H1 (cell line): ENCODE measurements around the gene FARS2. TPM values are rescaled to one million over a fixed set of nuclear protein-coding genes. Genes with fewer than 3 reads are reported as not detected.

Experiments used
- CTCF ChIA-PET: fragments of 300-600 bp; sonication (Branson Sonifier 250); formaldehyde crosslinking; loops from one replicate; lab custom pipeline; 2021; ENCODE audit not compliant: partially characterized antibody; lab: Charles Lee
- POLR2A ChIA-PET: fragments of 300-600 bp; sonication (Branson Sonifier 250); formaldehyde crosslinking; loops from one replicate; lab custom pipeline; 2021; ENCODE audit warnings: inconsistent platforms; ENCODE audit not compliant: partially characterized antibody; lab: Charles Lee
- DNase-seq, 2 experiments: peaks; one replicate each; pipeline versions ENCODE4 v3.0.0 to v3.0.0-alpha.2; 2010 to 2022; ENCODE audit warnings: low spot score in 2 of 2, low read depth in 1 of 2, mixed read lengths in 1 of 2
- FAIRE-seq: peaks from 2 replicates; lab custom pipeline; 2011; peaks lifted over from hg19 to GRCh38; lab: Jason Lieb, UNC
- H2AFZ ChIP-seq: 2 replicates; pipeline ENCODE4 v1.8.1; 2012; ENCODE audit warnings: low read length, inconsistent platforms
- H2AK5ac ChIP-seq: 2 replicates; pipeline ENCODE4 v1.6.1; 2013; ENCODE audit warnings: low read depth, low read length
- H2BK120ac ChIP-seq: replicated peaks from 2 replicates; pipeline ENCODE3; 2013; ENCODE audit warnings: low read depth, low read length, inconsistent platforms
- H2BK12ac ChIP-seq: 2 replicates; pipeline ENCODE4 v1.6.1; 2013; ENCODE audit warnings: low read depth, low read length
- H2BK15ac ChIP-seq: 2 replicates; pipeline ENCODE4 v1.6.1; 2013; ENCODE audit warnings: low read length
- H2BK20ac ChIP-seq: 2 replicates; pipeline ENCODE4 v1.6.1; 2013; ENCODE audit warnings: low read length
- H2BK5ac ChIP-seq: 2 replicates; pipeline ENCODE4 v1.6.1; 2013; ENCODE audit warnings: low read depth, low read length
- H3K14ac ChIP-seq: 2 replicates; pipeline ENCODE4 v1.6.1; 2013; ENCODE audit warnings: inconsistent platforms; ENCODE audit not compliant: insufficient read length
- H3K18ac ChIP-seq: 2 replicates; pipeline ENCODE4 v1.6.1; 2013; ENCODE audit warnings: low read length; ENCODE audit errors: extremely low read depth
- H3K23ac ChIP-seq: 2 replicates; pipeline ENCODE4 v1.6.1; 2013; ENCODE audit warnings: inconsistent platforms; ENCODE audit not compliant: insufficient read length
- H3K23me2 ChIP-seq: 2 replicates; pipeline ENCODE4 v1.6.1; 2013; ENCODE audit warnings: low read depth, low read length
- H3K27ac ChIP-seq: 2 replicates; pipeline ENCODE4 v1.6.1; 2011; ENCODE audit warnings: low read depth, low read length, inconsistent platforms
- H3K27me3 ChIP-seq, 4 experiments: replicated peaks in 1 of 4; 1 replicate in 1 of 4; 2 replicates in 3 of 4; pipeline versions ENCODE4 v1.6.1 to v1.8.1; 2011 to 2013; ENCODE audit warnings: low read length in 3 of 4, mild to moderate bottlenecking in 3 of 4, inconsistent platforms in 2 of 4, mixed read lengths in 2 of 4, moderate library complexity in 1 of 4; ENCODE audit not compliant: control insufficient read depth in 3 of 4, insufficient read depth in 3 of 4; ENCODE audit errors: extremely low read depth in 1 of 4
- H3K36me3 ChIP-seq, 4 experiments: 2 replicates each; pipeline versions ENCODE4 v1.6.1 to v1.8.1; 2011 to 2013; ENCODE audit warnings: mild to moderate bottlenecking in 4 of 4, low read length in 3 of 4, moderate library complexity in 2 of 4, control low read depth in 1 of 4, inconsistent platforms in 1 of 4; ENCODE audit not compliant: insufficient read depth in 4 of 4, control insufficient read depth in 2 of 4
- H3K4ac ChIP-seq: replicated peaks from 2 replicates; pipeline ENCODE3; 2013; ENCODE audit warnings: low read length, low read depth, mixed read lengths, inconsistent platforms; ENCODE audit not compliant: insufficient read length
- H3K4me1 ChIP-seq, 4 experiments: replicated peaks in 1 of 4; 1 replicate in 1 of 4; 2 replicates in 3 of 4; pipeline versions ENCODE4 v1.6.1 to v1.8.1; 2011 to 2013; ENCODE audit warnings: low read length in 3 of 4, inconsistent platforms in 2 of 4, mixed read lengths in 1 of 4; ENCODE audit not compliant: insufficient read depth in 4 of 4, control insufficient read depth in 3 of 4
- H3K4me2 ChIP-seq, 2 experiments: 2 replicates each; pipeline versions ENCODE4 v1.6.1 to v1.8.1; 2011 to 2013; ENCODE audit warnings: low read depth in 2 of 2, low read length in 2 of 2, control low read depth in 1 of 2, inconsistent platforms in 1 of 2, mild to moderate bottlenecking in 1 of 2; ENCODE audit not compliant: insufficient read depth in 1 of 2
- H3K4me3 ChIP-seq, 4 experiments: fragments of 200-600, 300-600 bp in 1 of 4; sonication (generic), shearing (Covaris generic), sonication (Bioruptor Twin) in 1 of 4; 2 replicates each; pipeline versions ENCODE4 v1.5.1 to v1.8.1; 2011 to 2016; ENCODE audit warnings: low read length in 4 of 4, low read depth in 3 of 4, control low read depth in 2 of 4, inconsistent platforms in 2 of 4, mild to moderate bottlenecking in 2 of 4, mixed read lengths in 1 of 4, moderate library complexity in 1 of 4; ENCODE audit not compliant: insufficient read depth in 2 of 4; ENCODE audit errors: extremely low read depth in 1 of 4
- H3K56ac ChIP-seq: replicated peaks from 2 replicates; pipeline ENCODE3; 2013; ENCODE audit warnings: low read depth, mild to moderate bottlenecking, mixed read lengths, low read length, inconsistent platforms; ENCODE audit not compliant: insufficient read length
- H3K79me1 ChIP-seq: 2 replicates; pipeline ENCODE4 v1.6.1; 2013; ENCODE audit warnings: low read depth, low read length, control low read depth
- H3K79me2 ChIP-seq, 2 experiments: 2 replicates each; pipeline versions ENCODE4 v1.6.1 to v1.8.1; 2012 to 2013; ENCODE audit warnings: low read length in 2 of 2, mild to moderate bottlenecking in 2 of 2, inconsistent platforms in 1 of 2; ENCODE audit not compliant: insufficient read depth in 2 of 2, control insufficient read depth in 1 of 2
- H3K9ac ChIP-seq, 4 experiments: replicated peaks in 1 of 4; 1 replicate in 1 of 4; 2 replicates in 3 of 4; pipeline versions ENCODE4 v1.6.1 to v1.8.1; 2011 to 2013; ENCODE audit warnings: low read depth in 3 of 4, low read length in 3 of 4, control low read depth in 2 of 4, mild to moderate bottlenecking in 2 of 4, moderate library complexity in 2 of 4, inconsistent platforms in 1 of 4; ENCODE audit errors: extremely low read depth in 1 of 4
- H3K9me3 ChIP-seq, 2 experiments: 2 replicates each; pipeline versions ENCODE4 v1.6.1 to v1.8.1; 2012 to 2013; ENCODE audit warnings: mild to moderate bottlenecking in 2 of 2, moderate library complexity in 2 of 2, control low read depth in 1 of 2, inconsistent platforms in 1 of 2, low read depth in 1 of 2, low read length in 1 of 2, mixed read lengths in 1 of 2; ENCODE audit not compliant: insufficient read depth in 2 of 2
- H4K20me1 ChIP-seq, 2 experiments: replicated peaks in 1 of 2; 2 replicates each; pipeline versions ENCODE3 to v1.8.1; 2011 to 2013; ENCODE audit warnings: inconsistent platforms in 2 of 2, low read length in 2 of 2, mild to moderate bottlenecking in 1 of 2; ENCODE audit not compliant: insufficient read depth in 2 of 2, control insufficient read depth in 1 of 2
- H4K5ac ChIP-seq: 2 replicates; pipeline ENCODE4 v1.6.1; 2013; ENCODE audit warnings: low read length, low read depth, mixed read lengths, inconsistent platforms; ENCODE audit not compliant: insufficient read length
- H4K8ac ChIP-seq: 2 replicates; pipeline ENCODE4 v1.8.0; 2013; ENCODE audit warnings: mild to moderate bottlenecking, moderate library complexity, low read length, inconsistent platforms; ENCODE audit not compliant: insufficient read depth; ENCODE audit errors: extremely low read depth
- H4K91ac ChIP-seq: replicated peaks from 2 replicates; pipeline ENCODE3; 2013; ENCODE audit warnings: low read length, mixed read lengths, inconsistent platforms; ENCODE audit not compliant: insufficient read length
- SIX5 ChIP-seq: IDR thresholded peaks from 2 replicates; pipeline ENCODE4 v1.6.1; 2011; ENCODE audit warnings: mild to moderate bottlenecking, low read depth, low read length
- SUZ12 ChIP-seq: fragments of 200-600 bp; sonication (generic); IDR thresholded peaks from 2 replicates; pipeline ENCODE4 v1.6.1; 2012; ENCODE audit warnings: mild to moderate bottlenecking, inconsistent platforms, low read length, moderate library complexity, mixed read lengths
- WGBS, 2 experiments: shearing (Covaris generic) in 1 of 2; methylation state at CpG; one replicate each; pipeline versions ENCODE4 v1.1.6 to v1.1.7; 2013 to 2015; ENCODE audit warnings: low lambda C conversion rate in 2 of 2, mixed read lengths in 2 of 2, inconsistent platforms in 1 of 2, low coverage in 1 of 2, missing lambda C conversion rate in 1 of 2; ENCODE audit not compliant: insufficient replicate concordance in 2 of 2, insufficient coverage in 1 of 2, insufficient read length in 1 of 2; ENCODE audit errors: extremely low coverage in 1 of 2, missing lambda C conversion rate in 1 of 2; 5-methylcytosine and 5-hydroxymethylcytosine counted together
- polyA plus RNA-seq, 7 experiments: library from polyadenylated mRNA; depleted of rRNA in 3 of 7; stranded (reverse) in 5 of 7; unstranded in 2 of 7; fragments of >200 nt in 5 of 7; fragments of 200-250 nt in 2 of 7; gene quantifications; 1 replicate in 5 of 7; 2 replicates in 1 of 7; 4 replicates in 1 of 7; pipeline versions ENCODE4 v1.2.1 to v1.2.3, GENCODE V29; 2011 to 2013; ENCODE audit warnings: missing spikeins in 2 of 7, mixed read lengths in 2 of 7
- total RNA-seq: library from RNA; stranded (reverse); fragmentation: NEBNext Ultra II Directional; extraction: Animal tissue kit (Norgen Biotek cat#: 25700); gene quantifications from 2 replicates; pipeline ENCODE4 v1.2.1, GENCODE V29; 2021

The FARS2 gene
- total and polyA plus RNA-seq, 2 of the 8 experiments (the other 6 are each of a cell fraction or from before 2014, with no cell fraction given) = 11.7 to 14.4 TPM

GRCh38 chr6:5624256-5624655, 362.9 kb downstream of the FARS2 start:
- Histone ChIP-seq H3K23ac (no peak overlapping the region), H3K14ac (no peak overlapping the region), H2BK12ac (no peak overlapping the region), H3K9me3 (no peaks in the 10 kb centered on the region), H3K27ac (no peak overlapping the region), H4K8ac (no peak overlapping the region), H3K4me3 (no peak overlapping the region), H3K27me3 (no peaks in the 10 kb centered on the region)
- 92% methylated on average over 6 of the region's 6 CpGs; no CpG with 5 or more reads in 1 of the 2 experiments for WGBS, 2 experiments
- CTCF ChIA-PET = interaction anchor here (1.8 kb wide), 1 partner anchor 153 kb away, joined by 6 read pairs; no protein-coding TSS in a partner anchor
- no peak for TF ChIP-seq SIX5
- no peak for TF ChIP-seq SUZ12
- TF ChIP-seq, all 59 proteins: peak for 0
- Histone ChIP-seq H3K18ac (no peak overlapping the region), H3K23me2 (no peaks in the 10 kb centered on the region), H2BK15ac (no peak overlapping the region), H2BK20ac (no peak overlapping the region), H3K4me2 (no peak overlapping the region), H3K4me1 (peaks cover 0 to 7% (median 3%) of the 10 kb centered on the region in 4 experiments; a peak in 4 of 7 replicates), H3K79me2 (no peaks in the 10 kb centered on the region), H4K20me1 (no peaks in the 10 kb centered on the region), H3K56ac (no peak overlapping the region), H2AK5ac (no peak overlapping the region), H3K36me3 (no peaks in the 10 kb centered on the region), H2AFZ (no peak overlapping the region), H3K79me1 (no peaks in the 10 kb centered on the region), H2BK5ac (no peak overlapping the region), H3K9ac (no peak overlapping the region; a peak in 1 of 7 replicates), H4K5ac (no peak overlapping the region), H2BK120ac (no peak overlapping the region), H4K91ac (no peak overlapping the region), H3K4ac (no peak overlapping the region)
- POLR2A ChIA-PET = no interaction called here
- FAIRE-seq (no peak), DNase-seq (no peak)
